C4-2B (cell line): ENCODE results near the gene NKX3-2.

ENCODE experiments used
- CTCF ChIP-seq: fragments of 450-650 bp; conservative IDR thresholded peaks from 2 replicates; pipeline ENCODE4 v1.5.1; 2017; ENCODE audit warnings: mild to moderate bottlenecking
- ZFX ChIP-seq: fragments of 450-650 bp; IDR thresholded peaks from 2 replicates; pipeline ENCODE4 v1.6.1; 2017

DNA sequence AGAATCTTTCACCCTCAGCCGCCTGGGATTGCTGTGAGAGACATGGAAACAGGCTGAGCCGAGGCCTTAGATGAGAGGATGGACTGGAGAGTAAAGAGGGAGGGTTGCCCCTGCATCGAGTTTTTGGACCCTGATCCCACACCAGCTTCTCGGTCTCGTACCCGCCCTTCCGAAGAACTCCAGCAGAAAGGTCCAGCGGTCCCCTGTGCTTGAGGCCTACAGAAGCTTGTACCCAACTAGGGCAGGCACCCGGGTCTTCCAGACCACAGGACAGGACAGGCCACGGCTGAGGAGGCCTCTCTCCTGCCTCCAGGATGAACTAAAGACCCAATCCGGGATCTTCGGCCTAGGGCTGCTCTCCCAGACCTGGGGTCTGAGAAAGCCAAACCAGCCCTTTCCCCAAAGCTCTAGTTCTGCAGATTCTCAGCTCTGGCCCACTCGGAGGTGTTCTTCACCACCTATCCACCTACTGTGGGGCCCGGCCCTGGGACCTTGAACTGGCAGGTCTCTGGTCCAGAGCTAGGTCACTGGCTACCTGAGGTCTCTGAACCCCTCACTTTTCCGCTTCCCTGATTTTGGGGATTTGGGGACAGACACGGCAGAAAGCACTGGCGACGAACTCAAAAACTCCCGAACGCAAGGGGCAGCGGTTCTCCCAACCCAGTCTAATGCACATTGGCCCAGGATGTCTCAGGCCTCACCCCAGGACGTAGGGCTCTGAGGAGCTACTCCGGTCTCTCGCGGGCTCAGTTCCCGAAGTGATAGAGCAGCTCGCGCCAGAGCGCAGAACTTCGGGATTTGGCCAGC lies 1.1 kb downstream of the NKX3-2 start:
- TF ChIP-seq CTCF (no peak), ZFX (no peak)
